GM12874 (cell line): ENCODE data around the gene MICU2.

Experiments
- CTCF ChIP-seq: IDR thresholded peaks from 2 replicates; pipeline ENCODE4 v1.5.1; 2011; ENCODE audit warnings: low read depth, mild to moderate bottlenecking, control low read depth, low read length, moderate library complexity; ENCODE audit not compliant: insufficient read depth

The MICU2 gene

GRCh38 chr13:21528616-21529015, 75.4 kb downstream of the MICU2 start:
- no peak for TF ChIP-seq CTCF

GRCh38 chr13:21526707-21527540, 77.0 kb downstream of the MICU2 start:
- no peak for TF ChIP-seq CTCF

- TF ChIP-seq CTCF: no peak
Observed at GRCh38 chr13:21522847-21523246, 81.1 kb downstream of the MICU2 start.

- TF ChIP-seq CTCF: no peak
Observed at GRCh38 chr13:21522130-21522529, 81.8 kb downstream of the MICU2 start.

- TF ChIP-seq CTCF: no peak
Observed at GRCh38 chr13:21518617-21519144, 85.3 kb downstream of the MICU2 start.

- no peak for TF ChIP-seq CTCF
Observed at GRCh38 chr13:21517576-21517975, 86.4 kb downstream of the MICU2 start.

- no peak for TF ChIP-seq CTCF
Observed at GRCh38 chr13:21516805-21517204, 87.2 kb downstream of the MICU2 start.
